ENCODE data around the gene CCDC174.

The CCDC174 gene

DNA sequence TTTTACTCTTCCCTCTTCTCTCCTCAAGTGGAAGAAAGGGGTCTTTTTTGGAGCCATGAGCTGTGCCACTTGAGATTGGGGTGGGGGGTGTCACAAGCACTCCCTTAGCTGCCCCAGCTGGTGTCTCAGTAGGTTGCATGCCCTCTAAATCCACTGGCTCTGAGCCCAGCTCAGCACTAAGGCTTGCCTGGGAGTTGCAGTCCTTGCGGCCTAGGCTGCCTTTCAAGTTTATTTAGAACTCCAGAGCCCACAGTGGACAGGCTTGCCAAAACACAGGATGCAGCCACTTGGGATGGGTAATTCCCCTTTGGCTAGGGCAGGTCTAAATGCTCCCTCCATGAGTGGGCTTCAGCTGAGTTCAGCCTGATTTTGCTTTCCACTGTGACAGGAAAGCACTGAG is 48.1 kb downstream of the CCDC174 start:
- TF ChIP-seq, protein P1, sequence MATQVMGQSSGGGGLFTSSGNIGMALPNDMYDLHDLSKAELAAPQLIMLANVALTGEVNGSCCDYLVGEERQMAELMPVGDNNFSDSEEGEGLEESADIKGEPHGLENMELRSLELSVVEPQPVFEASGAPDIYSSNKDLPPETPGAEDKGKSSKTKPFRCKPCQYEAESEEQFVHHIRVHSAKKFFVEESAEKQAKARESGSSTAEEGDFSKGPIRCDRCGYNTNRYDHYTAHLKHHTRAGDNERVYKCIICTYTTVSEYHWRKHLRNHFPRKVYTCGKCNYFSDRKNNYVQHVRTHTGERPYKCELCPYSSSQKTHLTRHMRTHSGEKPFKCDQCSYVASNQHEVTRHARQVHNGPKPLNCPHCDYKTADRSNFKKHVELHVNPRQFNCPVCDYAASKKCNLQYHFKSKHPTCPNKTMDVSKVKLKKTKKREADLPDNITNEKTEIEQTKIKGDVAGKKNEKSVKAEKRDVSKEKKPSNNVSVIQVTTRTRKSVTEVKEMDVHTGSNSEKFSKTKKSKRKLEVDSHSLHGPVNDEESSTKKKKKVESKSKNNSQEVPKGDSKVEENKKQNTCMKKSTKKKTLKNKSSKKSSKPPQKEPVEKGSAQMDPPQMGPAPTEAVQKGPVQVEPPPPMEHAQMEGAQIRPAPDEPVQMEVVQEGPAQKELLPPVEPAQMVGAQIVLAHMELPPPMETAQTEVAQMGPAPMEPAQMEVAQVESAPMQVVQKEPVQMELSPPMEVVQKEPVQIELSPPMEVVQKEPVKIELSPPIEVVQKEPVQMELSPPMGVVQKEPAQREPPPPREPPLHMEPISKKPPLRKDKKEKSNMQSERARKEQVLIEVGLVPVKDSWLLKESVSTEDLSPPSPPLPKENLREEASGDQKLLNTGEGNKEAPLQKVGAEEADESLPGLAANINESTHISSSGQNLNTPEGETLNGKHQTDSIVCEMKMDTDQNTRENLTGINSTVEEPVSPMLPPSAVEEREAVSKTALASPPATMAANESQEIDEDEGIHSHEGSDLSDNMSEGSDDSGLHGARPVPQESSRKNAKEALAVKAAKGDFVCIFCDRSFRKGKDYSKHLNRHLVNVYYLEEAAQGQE (tag by site-specific recombination; IDR thresholded peaks at IDR 0.05), result no peak
- no peak for TF ChIP-seq ELK4 (IDR thresholded peaks at IDR 0.05; ENCODE audit: borderline replicate concordance, low read depth, low read length)
- TF ChIP-seq, protein P2, sequence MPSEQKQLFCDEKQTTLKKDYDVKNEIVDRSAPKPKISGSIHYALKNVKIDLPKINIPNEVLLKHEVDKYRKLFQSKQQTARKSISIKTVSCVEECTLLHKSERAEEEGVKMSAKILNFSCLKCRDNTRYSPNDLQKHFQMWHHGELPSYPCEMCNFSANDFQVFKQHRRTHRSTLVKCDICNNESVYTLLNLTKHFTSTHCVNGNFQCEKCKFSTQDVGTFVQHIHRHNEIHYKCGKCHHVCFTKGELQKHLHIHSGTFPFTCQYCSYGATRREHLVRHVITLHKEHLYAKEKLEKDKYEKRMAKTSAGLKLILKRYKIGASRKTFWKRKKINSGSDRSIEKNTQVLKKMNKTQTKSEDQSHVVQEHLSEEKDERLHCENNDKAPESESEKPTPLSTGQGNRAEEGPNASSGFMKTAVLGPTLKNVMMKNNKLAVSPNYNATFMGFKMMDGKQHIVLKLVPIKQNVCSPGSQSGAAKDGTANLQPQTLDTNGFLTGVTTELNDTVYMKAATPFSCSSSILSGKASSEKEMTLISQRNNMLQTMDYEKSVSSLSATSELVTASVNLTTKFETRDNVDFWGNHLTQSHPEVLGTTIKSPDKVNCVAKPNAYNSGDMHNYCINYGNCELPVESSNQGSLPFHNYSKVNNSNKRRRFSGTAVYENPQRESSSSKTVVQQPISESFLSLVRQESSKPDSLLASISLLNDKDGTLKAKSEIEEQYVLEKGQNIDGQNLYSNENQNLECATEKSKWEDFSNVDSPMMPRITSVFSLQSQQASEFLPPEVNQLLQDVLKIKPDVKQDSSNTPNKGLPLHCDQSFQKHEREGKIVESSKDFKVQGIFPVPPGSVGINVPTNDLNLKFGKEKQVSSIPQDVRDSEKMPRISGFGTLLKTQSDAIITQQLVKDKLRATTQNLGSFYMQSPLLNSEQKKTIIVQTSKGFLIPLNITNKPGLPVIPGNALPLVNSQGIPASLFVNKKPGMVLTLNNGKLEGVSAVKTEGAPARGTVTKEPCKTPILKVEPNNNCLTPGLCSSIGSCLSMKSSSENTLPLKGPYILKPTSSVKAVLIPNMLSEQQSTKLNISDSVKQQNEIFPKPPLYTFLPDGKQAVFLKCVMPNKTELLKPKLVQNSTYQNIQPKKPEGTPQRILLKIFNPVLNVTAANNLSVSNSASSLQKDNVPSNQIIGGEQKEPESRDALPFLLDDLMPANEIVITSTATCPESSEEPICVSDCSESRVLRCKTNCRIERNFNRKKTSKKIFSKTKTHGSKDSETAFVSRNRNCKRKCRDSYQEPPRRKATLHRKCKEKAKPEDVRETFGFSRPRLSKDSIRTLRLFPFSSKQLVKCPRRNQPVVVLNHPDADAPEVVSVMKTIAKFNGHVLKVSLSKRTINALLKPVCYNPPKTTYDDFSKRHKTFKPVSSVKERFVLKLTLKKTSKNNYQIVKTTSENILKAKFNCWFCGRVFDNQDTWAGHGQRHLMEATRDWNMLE (tag by site-specific recombination; conservative IDR thresholded peaks at IDR 0.05; ENCODE audit: low read depth), result no peak
- no peak for TF ChIP-seq ZNF292 (tag by site-specific recombination; IDR thresholded peaks at IDR 0.05; ENCODE audit: borderline replicate concordance, low read depth)
- TF ChIP-seq ZNF747 (tag by site-specific recombination; IDR thresholded peaks at IDR 0.05), result no peak
- POLR2A ChIA-PET, result no interaction called here
- no peaks in the 10 kb centered on the region for H3K4me1 ChIP-seq (ENCODE audit: control insufficient read depth, insufficient read depth, low read length)
- H3K9me3 ChIP-seq (ENCODE audit: control insufficient read depth, insufficient read depth, low read depth, low read length), result no peaks in the 10 kb centered on the region
- H3K4me3 ChIP-seq (ENCODE audit: low read depth, low read length), result no peak overlapping the region
- no peak overlapping the region for H3K27ac ChIP-seq (ENCODE audit: extremely low read depth, low read depth, low read length)
- H3K36me3 ChIP-seq (ENCODE audit: control insufficient read depth in 2 of 2, insufficient read depth in 1 of 2, low read length in 2 of 2), result peaks cover 0 to 6% of the 10 kb centered on the region in 2 experiments; a peak in 1 of 3 replicates
- CTCF ChIA-PET, result no interaction called here

DNA sequence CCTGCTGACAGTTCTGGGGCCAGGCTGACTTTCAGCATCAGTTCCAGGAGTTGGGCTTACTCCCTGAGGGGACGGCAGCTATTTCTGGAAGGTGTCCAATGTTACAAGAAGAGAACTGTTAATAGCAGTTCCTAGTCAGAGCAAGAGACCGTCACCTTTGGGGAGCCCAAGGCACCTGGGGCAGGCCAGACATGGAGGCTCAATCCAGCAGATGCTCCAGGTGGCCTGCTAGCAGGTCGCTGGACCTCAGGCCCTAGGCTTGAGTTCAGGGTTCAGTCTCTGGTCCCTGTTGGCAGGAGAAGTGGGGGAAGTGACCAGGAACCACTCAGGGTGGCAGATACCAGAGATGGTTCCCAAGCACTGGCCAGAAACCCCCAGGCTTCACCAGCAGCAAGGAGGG is 49.3 kb downstream of the CCDC174 start:
- no peaks in the 10 kb centered on the region for H3K4me1 ChIP-seq (ENCODE audit: control insufficient read depth, insufficient read depth, low read length)
- H3K27ac ChIP-seq (ENCODE audit: extremely low read depth, low read depth, low read length), result no peak overlapping the region
- no peak overlapping the region for H3K4me3 ChIP-seq (ENCODE audit: low read depth, low read length)
- ChIA-PET POLR2A (no interaction called here), CTCF (no interaction called here)
- no peaks in the 10 kb centered on the region for H3K9me3 ChIP-seq (ENCODE audit: control insufficient read depth, insufficient read depth, low read depth, low read length)
- peaks cover 0 to 6% of the 10 kb centered on the region in 2 experiments; a peak in 1 of 3 replicates for H3K36me3 ChIP-seq (ENCODE audit: control insufficient read depth in 2 of 2, insufficient read depth in 1 of 2, low read length in 2 of 2)
- no peak for TF ChIP-seq ZNF776 (tag by site-specific recombination; IDR thresholded peaks at IDR 0.05; ENCODE audit: borderline replicate concordance)
- TF ChIP-seq ZNF629 (tag by site-specific recombination; IDR thresholded peaks at IDR 0.05), result no peak
- no peak for TF ChIP-seq ZSCAN5A (tag by site-specific recombination; IDR thresholded peaks at IDR 0.05)
- TF ChIP-seq GLI4 (tag by site-specific recombination; IDR thresholded peaks at IDR 0.05), result no peak
- no peak for TF ChIP-seq ZNF623 (tag by site-specific recombination; IDR thresholded peaks at IDR 0.05)
- no peak for TF ChIP-seq ZBTB20 (tag by site-specific recombination; IDR thresholded peaks at IDR 0.05)
- TF ChIP-seq ZNF48 (tag by site-specific recombination; IDR thresholded peaks at IDR 0.05), result no peak
- TF ChIP-seq ZNF654 (tag by site-specific recombination; IDR thresholded peaks at IDR 0.05; ENCODE audit: low read depth), result no peak
- TF ChIP-seq ZNF449 (tag by site-specific recombination; IDR thresholded peaks at IDR 0.05), result no peak
- TF ChIP-seq ZNF280C (tag by site-specific recombination; IDR thresholded peaks at IDR 0.05), result no peak
- TF ChIP-seq ZNF571 (tag by site-specific recombination; IDR thresholded peaks at IDR 0.05), result no peak
- TF ChIP-seq ZNF585B (tag by site-specific recombination; IDR thresholded peaks at IDR 0.05), result no peak

Measured in HEK293 (cell line).